Fibroblast of the aortic adventitia (primary cell): Measurements from ENCODE around the gene KIF26B. TPM values are rescaled to one million over a fixed set of nuclear protein-coding genes. Genes with fewer than 3 reads are reported as not detected.
A peak's percentile ranks its signal among the peaks of the same experiment; 100 is the strongest.
"Not testable (repeated sequence)": the region's sequence is repeated elsewhere in the genome, so short reads cannot be mapped to it uniquely, and the experiment has no call there.

Experiments
- DNase-seq: peaks from one replicate; pipeline ENCODE4 v3.0.0-alpha.2; 2010; ENCODE audit warnings: low read depth
- H3K4me3 ChIP-seq: 2 replicates; pipeline ENCODE4 v1.5.1; 2011; ENCODE audit warnings: low read depth, mild to moderate bottlenecking, control low read depth, low read length, moderate library complexity
- total RNA-seq: library from RNA; depleted of rRNA; stranded (reverse); fragments of >200 nt; gene quantifications from 2 replicates; pipeline ENCODE4 v1.2.3, GENCODE V29; 2012; ENCODE audit warnings: low replicate concordance
- TF ChIP-seq, protein P1 (sequence below): IDR thresholded peaks from 2 replicates; pipeline ENCODE4 v1.5.1; 2011; ENCODE audit warnings: mild to moderate bottlenecking, low read length, control low read depth, inconsistent platforms; ENCODE audit not compliant: insufficient read depth

The KIF26B gene
- total RNA-seq, 1 donor: 4.6 TPM

DNA sequence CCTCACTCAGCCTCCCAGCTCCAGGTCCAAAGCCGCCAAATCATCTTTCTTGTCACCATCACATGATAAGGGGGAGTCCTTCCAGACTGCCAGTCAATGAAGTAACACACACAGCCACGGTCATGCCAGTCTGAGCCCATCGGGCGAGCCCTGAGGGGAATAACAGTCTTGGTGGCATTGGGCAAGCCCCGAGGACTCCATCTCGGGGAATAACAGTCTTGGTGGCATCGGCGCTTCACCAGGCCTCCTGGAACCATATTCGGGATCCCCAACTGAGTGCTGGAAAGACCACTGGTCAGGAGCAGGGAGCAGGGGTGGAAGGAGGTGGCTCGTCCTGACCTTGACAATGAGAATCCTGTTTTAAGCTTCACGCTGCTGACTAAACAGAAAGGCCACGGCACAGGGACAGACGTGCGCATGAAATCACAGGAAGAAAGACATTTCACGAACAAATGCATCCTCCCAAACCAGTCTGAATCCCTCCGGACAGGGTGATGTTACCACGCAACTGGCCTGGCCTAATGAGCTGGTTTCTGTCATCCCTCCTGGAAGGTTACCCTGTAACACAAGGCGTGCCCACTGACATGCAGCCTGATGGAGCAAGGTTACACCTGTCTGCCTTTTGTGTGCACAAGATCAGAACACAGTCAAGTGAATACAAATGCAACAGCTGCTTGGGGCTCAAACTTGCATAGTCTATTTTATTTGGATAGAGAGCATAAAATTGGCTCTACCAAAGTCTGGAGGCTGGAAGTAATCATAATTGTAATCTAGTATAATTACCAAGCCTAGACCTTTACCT lies 517.4 kb downstream of the KIF26B start:
- no peak for DNase-seq
- TF ChIP-seq, protein P1, sequence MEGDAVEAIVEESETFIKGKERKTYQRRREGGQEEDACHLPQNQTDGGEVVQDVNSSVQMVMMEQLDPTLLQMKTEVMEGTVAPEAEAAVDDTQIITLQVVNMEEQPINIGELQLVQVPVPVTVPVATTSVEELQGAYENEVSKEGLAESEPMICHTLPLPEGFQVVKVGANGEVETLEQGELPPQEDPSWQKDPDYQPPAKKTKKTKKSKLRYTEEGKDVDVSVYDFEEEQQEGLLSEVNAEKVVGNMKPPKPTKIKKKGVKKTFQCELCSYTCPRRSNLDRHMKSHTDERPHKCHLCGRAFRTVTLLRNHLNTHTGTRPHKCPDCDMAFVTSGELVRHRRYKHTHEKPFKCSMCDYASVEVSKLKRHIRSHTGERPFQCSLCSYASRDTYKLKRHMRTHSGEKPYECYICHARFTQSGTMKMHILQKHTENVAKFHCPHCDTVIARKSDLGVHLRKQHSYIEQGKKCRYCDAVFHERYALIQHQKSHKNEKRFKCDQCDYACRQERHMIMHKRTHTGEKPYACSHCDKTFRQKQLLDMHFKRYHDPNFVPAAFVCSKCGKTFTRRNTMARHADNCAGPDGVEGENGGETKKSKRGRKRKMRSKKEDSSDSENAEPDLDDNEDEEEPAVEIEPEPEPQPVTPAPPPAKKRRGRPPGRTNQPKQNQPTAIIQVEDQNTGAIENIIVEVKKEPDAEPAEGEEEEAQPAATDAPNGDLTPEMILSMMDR: no peak
- H3K4me3 ChIP-seq: no peak overlapping the region

DNA sequence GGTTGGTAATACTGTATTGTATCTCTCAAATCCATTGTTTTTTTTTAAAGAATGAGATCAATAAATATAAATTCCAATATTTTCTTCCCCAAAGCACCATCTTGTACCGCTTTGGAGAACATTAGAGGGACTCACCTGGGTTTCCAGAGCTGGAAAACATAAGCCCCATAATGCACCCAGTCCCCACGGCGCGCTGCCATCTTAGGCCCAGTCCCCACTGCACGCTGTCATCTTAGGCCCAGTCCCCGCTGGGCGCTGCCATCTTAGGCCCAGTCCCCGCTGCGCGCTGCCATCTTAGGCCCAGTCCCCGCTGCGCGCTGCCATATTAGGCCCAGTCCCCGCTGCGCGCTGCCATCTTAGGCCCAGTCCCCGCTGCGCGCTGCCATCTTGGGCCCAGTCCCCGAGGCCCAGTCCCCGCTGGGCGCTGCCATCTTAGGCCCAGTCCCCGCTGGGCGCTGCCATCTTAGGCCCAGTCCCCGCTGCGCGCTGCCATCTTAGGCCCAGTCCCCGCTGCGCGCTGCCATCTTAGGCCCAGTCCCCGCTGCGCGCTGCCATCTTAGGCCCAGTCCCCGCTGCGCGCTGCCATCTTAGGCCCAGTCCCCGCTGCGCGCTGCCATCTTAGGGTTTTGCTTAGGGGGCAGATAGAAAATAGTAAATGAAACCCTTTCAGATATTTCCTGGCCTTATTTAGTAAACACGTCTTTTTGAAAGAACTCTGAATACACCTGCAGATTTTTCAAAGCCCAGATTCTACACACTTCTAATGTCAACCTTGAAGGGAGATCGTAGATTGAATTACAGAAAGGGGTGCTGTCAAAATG lies 518.3 kb downstream of the KIF26B start:
- DNase-seq, H3K4me3 ChIP-seq: not testable (repeated sequence)

DNA sequence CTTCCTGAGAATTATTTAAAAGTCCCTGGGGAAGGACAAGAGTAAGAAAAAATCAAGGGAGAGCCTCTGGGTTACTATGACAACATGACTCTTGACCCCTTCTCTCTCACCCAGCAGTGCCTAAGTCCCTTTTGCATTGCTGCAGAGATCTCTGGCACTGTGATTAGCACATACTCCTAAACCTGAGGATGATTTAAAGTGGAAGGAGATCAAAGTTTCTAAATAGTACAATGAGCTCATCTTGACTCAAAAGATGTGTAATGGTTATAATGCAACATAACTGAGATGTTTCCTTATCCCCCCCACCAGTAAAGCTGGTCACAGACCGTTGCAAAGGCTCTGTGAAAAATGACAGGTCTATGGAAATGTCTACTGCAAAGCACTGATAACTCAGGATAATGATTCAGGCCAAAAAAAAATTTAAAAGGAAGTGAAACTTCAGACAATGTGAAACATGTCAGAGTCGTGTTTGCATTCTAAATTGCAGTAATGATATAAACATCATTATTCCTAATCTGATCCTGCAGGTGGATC lies 519.2 kb downstream of the KIF26B start:
- TF ChIP-seq, protein P1: no peak
- DNase-seq: peak; percentile 40
- no peak overlapping the region for H3K4me3 ChIP-seq

DNA sequence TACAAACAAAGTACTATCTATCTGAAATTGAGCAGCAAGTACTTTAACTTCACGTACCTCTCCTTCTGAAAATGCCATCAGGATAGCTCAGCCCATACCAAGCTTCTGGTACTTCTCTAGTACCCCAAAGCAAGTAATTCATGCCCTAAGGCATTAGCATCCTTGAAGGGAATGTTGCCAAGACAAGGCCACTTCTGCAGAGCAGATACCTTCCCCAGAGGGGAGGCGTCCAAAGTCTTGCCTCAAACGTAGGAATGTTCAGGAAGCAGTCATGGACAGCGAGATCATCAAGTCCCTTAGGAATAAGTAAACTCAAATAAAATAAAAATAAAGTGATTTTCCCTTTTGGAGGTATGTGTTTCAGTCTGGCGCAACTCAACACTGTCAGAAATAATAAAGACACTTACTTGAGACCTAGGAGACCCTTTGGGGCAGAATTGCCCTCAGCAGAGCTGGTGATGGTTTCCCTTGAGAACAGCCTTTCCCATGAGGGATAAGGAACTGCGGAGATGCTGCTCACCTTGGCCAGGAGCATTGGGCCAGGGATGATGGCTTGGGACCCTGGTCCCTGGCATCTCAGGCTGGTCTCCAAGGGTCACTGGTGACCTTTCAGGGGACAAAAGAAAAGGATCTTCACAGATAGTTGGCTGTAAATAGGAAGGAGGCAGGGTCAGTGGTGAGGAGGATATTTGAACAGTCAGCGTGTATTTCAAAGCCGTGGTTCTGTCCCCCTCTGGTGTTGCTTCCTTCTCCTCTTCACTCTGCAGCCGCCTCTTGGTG lies 522.9 kb downstream of the KIF26B start:
- H3K4me3 ChIP-seq: no peak overlapping the region
- TF ChIP-seq, protein P1: no peak
- peak; percentile 40 for DNase-seq

DNA sequence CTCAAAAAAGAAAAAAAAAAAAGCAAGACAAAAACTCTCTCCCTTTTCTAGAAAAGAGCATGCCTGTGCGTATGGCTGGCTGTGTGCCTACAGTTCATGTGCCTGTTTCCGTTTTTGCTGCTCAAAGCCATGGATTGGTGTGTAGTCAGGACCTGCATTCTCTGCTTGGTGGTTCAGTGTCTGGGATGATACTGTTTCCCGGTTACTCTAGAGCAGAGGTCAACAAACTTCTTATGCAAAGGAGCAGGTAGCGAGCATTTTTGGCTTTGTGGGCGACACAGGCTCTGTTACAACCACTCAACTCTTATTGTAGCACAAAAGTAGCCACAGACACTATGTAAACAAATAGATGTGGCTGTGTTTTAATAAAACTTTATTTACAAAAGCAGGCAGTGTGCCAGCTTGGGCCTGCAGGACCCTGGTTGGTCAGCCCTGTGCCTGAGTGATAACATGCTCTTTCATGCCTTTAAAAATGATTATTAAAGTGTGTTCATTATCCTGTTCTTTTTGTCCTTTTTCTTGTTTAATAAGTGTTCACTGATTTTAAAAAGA lies 524.2 kb downstream of the KIF26B start:
- TF ChIP-seq, protein P1: no peak
- H3K4me3 ChIP-seq: no peak overlapping the region
- no peak for DNase-seq

DNA sequence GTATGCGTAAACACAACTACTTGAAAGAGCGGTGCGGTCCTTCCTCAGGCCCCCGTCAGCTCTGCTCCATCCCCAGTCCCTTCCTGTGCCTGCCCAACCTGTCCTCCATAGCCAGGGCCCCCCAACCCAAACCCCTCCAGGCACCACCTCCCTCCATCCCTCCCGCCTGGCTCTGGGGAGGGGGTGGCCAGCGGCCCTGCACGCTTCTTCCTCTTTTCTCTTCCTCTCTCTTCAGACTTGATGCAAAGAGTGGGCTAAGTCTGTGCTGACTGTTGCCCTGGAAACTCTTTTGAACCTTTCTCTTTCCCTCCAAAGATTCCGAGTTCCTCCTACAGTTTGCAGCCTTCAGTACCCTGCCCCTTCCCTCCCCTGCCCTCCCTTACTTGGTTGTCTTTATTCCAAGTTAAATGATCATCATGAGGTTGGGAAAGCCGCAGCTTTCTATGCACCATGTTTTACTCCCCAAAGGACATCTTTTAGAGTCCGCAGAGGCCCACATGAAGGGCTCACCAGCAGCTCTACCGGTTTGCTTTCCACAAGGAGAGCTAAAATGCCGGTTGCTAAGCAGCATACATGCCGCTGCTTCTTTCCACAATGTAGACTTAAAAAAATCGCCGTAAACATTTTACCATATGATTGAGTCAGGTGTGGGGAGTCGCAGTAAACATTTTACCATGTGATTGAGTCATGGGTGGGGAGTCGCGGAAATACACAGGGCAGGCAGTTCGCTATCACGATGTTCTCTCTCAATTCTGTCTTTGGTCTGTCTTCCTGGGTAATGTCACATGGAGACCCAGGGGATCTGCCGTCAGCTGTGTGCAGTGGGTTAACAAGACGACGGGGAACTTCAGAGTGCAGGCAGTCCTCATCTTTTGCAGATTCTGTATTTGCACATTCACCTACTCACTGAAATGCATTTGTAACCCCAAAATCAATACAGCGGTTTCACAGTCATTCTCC lies 525.3 kb downstream of the KIF26B start:
- TF ChIP-seq, protein P1: no peak

More for the DNA sequence above, 525.3 kb downstream of the KIF26B start:
- no peak overlapping the region for H3K4me3 ChIP-seq
- no peak for DNase-seq
